Kidney (tissue), 14 donors: ENCODE data around the gene PDIK1L. TPM values are rescaled to one million over a fixed set of nuclear protein-coding genes. Genes with fewer than 3 reads are reported as not detected.

Source experiments
- DNase-seq, 5 donors: peaks; one replicate each; pipeline ENCODE4 v3.0.0-alpha.2; 2013 to 2020
- FAIRE-seq: peaks from 2 replicates; lab custom pipeline; 2012; peaks lifted over from hg19 to GRCh38; lab: Jason Lieb, UNC
- H3K27ac ChIP-seq, 2 donors: one replicate each; pipeline ENCODE4 v1.7.0; 2013; ENCODE audit warnings: low read depth in 2 of 2, low read length in 2 of 2, inconsistent platforms in 1 of 2
- H3K27me3 ChIP-seq: one replicate; pipeline ENCODE4 v1.7.1; 2013; ENCODE audit warnings: low read length, inconsistent platforms; ENCODE audit not compliant: control insufficient read depth, insufficient read depth
- H3K36me3 ChIP-seq, 3 donors: one replicate each; pipeline versions ENCODE4 v1.7.0 to v1.7.1; 2013; ENCODE audit warnings: low read length in 3 of 3, control low read depth in 1 of 3, inconsistent platforms in 1 of 3; ENCODE audit not compliant: insufficient read depth in 3 of 3, control insufficient read depth in 2 of 3
- H3K4me1 ChIP-seq, 3 donors: one replicate each; pipeline versions ENCODE4 v1.7.0 to v1.7.1; 2013; ENCODE audit warnings: low read length in 3 of 3, inconsistent platforms in 1 of 3, low read depth in 1 of 3; ENCODE audit not compliant: control insufficient read depth in 2 of 3, insufficient read depth in 2 of 3
- H3K4me3 ChIP-seq, 3 donors: one replicate each; pipeline versions ENCODE4 v1.7.0 to v1.8.1; 2013; ENCODE audit warnings: low read length in 3 of 3, control low read depth in 1 of 3, inconsistent platforms in 1 of 3
- H3K9ac ChIP-seq, 3 donors: one replicate each; pipeline versions ENCODE4 v1.7.0 to v1.7.1; 2013; ENCODE audit warnings: low read length in 3 of 3, control low read depth in 1 of 3, inconsistent platforms in 1 of 3
- H3K9me3 ChIP-seq, 3 donors: one replicate each; pipeline versions ENCODE4 v1.7.0 to v1.7.1; 2013; ENCODE audit warnings: low read length in 3 of 3, control low read depth in 1 of 3, inconsistent platforms in 1 of 3; ENCODE audit not compliant: control insufficient read depth in 2 of 3, insufficient read depth in 1 of 3
- CTCF ChIP-seq: IDR thresholded peaks from 3 replicates; pipeline ENCODE4 v1.5.1; 2012; ENCODE audit warnings: mild to moderate bottlenecking, moderate library complexity, borderline replicate concordance; ENCODE audit not compliant: insufficient read depth; ENCODE audit errors: extremely low read depth
- intact Hi-C: fragments of 100-400 bp; cut with DNase I; formaldehyde crosslinking; loops from one replicate; pipeline ENCODE4 v1.11.1; 2022
- polyA plus RNA-seq: library from polyadenylated mRNA; stranded (reverse); fragments of 350-450 nt; fragmentation: Illumina TruSeq; extraction: RNeasy Lipid Tissue Mini Kit (QIAGEN cat#74804); gene quantifications from one replicate; pipeline ENCODE4 v1.2.3, GENCODE V29; 2014; ENCODE audit warnings: low read depth, low replicate concordance; ENCODE audit not compliant: insufficient read depth
- total RNA-seq: library from RNA; stranded (reverse); fragmentation: NEBNext Ultra II Directional; extraction: Animal tissue kit (Norgen Biotek cat#: 25700); gene quantifications from one replicate; pipeline ENCODE4 v1.2.1, GENCODE V29; 2021
- donor health status: control.
- donor health status: control.
- donor health status: control.
- donor health status: control.
- donor health status: control.
- donor health status: DM: yes; HTN: yes; CAD: no.
- donor health status: Normal renal cell carcinoma (clear cell type).

Gene PDIK1L
- total and polyA plus RNA-seq, 2 donors from 2014 or later, result 3.7 to 13.9 TPM

DNA sequence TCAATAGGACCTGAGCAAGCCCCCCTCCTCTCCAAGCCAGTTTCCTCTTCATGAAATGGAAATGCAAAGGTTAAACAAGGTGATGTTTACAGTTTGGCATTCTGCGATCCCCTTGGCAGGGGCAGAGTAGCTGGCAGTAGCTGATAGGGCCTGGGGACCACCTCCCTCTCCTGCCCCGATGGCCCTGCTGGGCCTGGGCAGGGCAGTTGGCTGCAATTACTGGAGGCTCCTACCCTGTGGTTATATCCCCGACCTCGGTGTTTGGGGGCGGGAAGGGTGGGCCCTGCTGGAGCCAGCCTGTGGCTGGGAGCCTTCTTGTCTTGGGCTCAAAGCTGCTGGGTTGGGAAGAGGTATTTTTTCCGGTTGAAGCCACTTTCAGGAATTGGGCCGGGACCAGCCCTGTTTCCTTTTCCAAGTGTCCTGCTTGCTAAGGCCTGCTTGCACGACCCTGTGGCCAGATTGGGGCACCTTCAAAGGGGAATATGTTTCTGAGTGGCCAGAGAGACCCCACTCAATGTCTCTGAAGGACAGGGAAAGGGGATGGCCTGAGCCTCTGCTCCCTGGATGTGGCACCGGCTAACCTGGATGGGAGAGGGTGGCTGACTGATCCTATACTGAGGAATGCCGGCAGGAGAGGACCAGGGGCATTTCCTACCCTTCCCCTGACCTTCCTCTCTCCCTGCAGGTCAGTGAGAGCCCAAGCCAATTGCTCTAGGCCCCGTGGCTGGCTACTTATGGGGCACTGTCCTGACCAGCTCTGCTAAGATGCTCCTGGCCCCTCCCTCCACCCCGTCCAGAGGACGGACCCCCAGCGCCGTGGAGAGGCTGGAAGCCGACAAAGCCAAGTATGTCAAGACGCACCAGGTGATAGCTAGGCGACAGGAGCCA is 49.1 kb downstream of the PDIK1L start:
- DNase-seq (peak in 2 of 5 donors; percentile 63 to 77), FAIRE-seq (no peak)
- Histone ChIP-seq H3K27ac (no peak overlapping the region), H3K4me3 (peak overlapping the region in 2 of 3 donors; percentile 34 to 48), H3K4me1 (peaks cover 0 to 13% (median 0%) of the 10 kb centered on the region in 3 donors), H3K9ac (no peak overlapping the region), H3K9me3 (no peaks in the 10 kb centered on the region), H3K27me3 (no peaks in the 10 kb centered on the region), H3K36me3 (no peaks in the 10 kb centered on the region)
- no peak for TF ChIP-seq CTCF
- intact Hi-C loops, result no loop called here

GRCh38 chr1:26161415-26162219 is 50.0 kb downstream of the PDIK1L start:
- peaks cover 0 to 13% (median 0%) of the 10 kb centered on the region in 3 donors for H3K4me1 ChIP-seq
- peak; percentile 28 for TF ChIP-seq CTCF
- H3K9me3 ChIP-seq, result no peaks in the 10 kb centered on the region
- no peak overlapping the region for H3K9ac ChIP-seq
- H3K36me3 ChIP-seq, result no peaks in the 10 kb centered on the region
- H3K27me3 ChIP-seq, result no peaks in the 10 kb centered on the region
- H3K27ac ChIP-seq, result no peak overlapping the region
- H3K4me3 ChIP-seq, result peak overlapping the region in 2 of 3 donors; percentile 44 to 45
- DNase-seq, result peak in 4 of 5 donors; percentile 68 to 83 (median 76)
- FAIRE-seq, result no peak
- intact Hi-C loops, result no loop called here

DNA sequence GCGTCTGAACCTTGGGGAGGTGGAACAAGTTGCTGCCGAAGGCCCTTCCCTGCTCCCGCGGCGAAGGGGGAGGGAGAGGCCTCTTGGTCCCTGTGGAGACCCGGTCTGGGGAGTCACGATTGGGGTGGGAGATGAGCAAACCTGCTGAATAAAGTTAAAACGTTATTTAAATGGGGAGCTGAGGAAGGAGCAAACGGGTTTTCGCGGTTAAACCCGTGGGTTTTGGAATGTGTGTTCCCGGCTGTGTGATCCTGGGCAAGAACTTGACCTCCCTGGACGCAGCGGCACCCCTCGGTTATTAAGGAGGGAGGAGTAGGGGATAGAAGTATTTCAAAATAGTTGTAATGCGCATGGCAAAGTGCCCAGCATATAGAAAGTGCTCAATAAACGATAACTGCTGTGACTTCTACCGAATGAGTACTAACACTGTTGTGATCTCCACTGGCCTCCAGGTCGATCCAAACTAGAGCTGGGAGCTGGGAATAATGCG is 50.6 kb downstream of the PDIK1L start:
- Histone ChIP-seq H3K36me3 (no peaks in the 10 kb centered on the region), H3K9ac (no peak overlapping the region), H3K4me3 (peak overlapping the region in 2 of 3 donors; percentile 44 to 45), H3K4me1 (peaks cover 0 to 13% (median 0%) of the 10 kb centered on the region in 3 donors), H3K27ac (no peak overlapping the region), H3K27me3 (no peaks in the 10 kb centered on the region), H3K9me3 (no peaks in the 10 kb centered on the region)
- DNase-seq (no peak), FAIRE-seq (no peak)
- intact Hi-C loops, result no loop called here
- TF ChIP-seq CTCF, result no peak
